Measurements from ENCODE around the gene GRIK2.

GRIK2 gene

GRCh38 chr6:101980924-101981323 lies 587.4 kb downstream of the GRIK2 start:
- H3K4me3 ChIP-seq (ENCODE audit: low read depth, low read length), result no peak overlapping the region
- TF ChIP-seq, protein P1, sequence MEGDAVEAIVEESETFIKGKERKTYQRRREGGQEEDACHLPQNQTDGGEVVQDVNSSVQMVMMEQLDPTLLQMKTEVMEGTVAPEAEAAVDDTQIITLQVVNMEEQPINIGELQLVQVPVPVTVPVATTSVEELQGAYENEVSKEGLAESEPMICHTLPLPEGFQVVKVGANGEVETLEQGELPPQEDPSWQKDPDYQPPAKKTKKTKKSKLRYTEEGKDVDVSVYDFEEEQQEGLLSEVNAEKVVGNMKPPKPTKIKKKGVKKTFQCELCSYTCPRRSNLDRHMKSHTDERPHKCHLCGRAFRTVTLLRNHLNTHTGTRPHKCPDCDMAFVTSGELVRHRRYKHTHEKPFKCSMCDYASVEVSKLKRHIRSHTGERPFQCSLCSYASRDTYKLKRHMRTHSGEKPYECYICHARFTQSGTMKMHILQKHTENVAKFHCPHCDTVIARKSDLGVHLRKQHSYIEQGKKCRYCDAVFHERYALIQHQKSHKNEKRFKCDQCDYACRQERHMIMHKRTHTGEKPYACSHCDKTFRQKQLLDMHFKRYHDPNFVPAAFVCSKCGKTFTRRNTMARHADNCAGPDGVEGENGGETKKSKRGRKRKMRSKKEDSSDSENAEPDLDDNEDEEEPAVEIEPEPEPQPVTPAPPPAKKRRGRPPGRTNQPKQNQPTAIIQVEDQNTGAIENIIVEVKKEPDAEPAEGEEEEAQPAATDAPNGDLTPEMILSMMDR (IDR thresholded peaks at IDR 0.05; ENCODE audit: control insufficient read depth, extremely low read depth, insufficient read depth), result no peak
- DNase-seq (ENCODE audit: low read depth), result no peak

DNA sequence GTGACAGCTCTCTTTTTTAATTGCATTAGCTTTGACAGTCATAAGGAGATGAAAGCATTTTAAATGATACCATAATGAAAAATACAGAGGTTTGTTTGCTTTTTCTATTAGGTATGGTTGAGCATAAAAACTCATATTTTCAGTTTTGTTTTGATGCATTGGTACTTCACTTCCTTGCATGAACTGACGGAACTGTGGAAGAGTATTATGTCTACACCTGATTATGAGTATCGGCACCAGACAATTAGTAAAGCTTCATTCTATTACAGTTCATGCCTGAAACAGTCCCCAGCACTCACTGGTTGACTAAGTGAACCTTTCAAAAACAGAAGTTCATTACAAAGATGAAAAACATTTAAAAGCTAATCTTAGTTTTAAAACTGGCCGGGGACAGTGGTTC lies 593.0 kb downstream of the GRIK2 start:
- TF ChIP-seq, protein P1 (IDR thresholded peaks at IDR 0.05; ENCODE audit: control insufficient read depth, extremely low read depth, insufficient read depth), result no peak
- no peak for DNase-seq (ENCODE audit: low read depth)
- no peak overlapping the region for H3K4me3 ChIP-seq (ENCODE audit: low read depth, low read length)

GRCh38 chr6:101992286-101992685 lies 598.8 kb downstream of the GRIK2 start:
- no peak for DNase-seq (ENCODE audit: low read depth)
- no peak overlapping the region for H3K4me3 ChIP-seq (ENCODE audit: low read depth, low read length)
- TF ChIP-seq, protein P1 (IDR thresholded peaks at IDR 0.05; ENCODE audit: control insufficient read depth, extremely low read depth, insufficient read depth), result no peak

- no peak overlapping the region for H3K4me3 ChIP-seq (ENCODE audit: low read depth, low read length)
- no peak for DNase-seq (ENCODE audit: low read depth)
- TF ChIP-seq, protein P1 (IDR thresholded peaks at IDR 0.05; ENCODE audit: control insufficient read depth, extremely low read depth, insufficient read depth), result no peak
These were observed 601.0 kb downstream of the GRIK2 start for GRCh38 chr6:101994521-101994920.

DNA sequence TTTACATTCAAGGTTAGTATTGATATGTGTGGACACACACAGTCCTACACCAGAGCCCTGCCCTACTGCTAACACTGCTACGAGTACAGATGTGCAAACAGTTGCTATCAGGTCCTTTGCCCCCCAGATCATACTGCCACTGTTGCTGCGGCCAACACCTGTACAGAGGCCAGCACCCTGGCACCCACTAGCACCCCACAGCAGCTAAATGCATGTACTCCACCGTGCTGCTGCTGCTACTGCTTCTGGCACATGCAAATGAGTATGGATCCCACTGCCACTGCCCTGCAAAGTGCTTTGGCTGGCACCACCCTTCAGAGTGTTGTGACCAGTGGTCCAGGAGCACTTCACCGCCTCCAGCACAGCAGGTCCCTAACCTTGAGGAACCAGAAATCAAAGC lies 621.9 kb downstream of the GRIK2 start:
- TF ChIP-seq, protein P1 (IDR thresholded peaks at IDR 0.05; ENCODE audit: control insufficient read depth, extremely low read depth, insufficient read depth), result no peak
- no peak for DNase-seq (ENCODE audit: low read depth)

DNA sequence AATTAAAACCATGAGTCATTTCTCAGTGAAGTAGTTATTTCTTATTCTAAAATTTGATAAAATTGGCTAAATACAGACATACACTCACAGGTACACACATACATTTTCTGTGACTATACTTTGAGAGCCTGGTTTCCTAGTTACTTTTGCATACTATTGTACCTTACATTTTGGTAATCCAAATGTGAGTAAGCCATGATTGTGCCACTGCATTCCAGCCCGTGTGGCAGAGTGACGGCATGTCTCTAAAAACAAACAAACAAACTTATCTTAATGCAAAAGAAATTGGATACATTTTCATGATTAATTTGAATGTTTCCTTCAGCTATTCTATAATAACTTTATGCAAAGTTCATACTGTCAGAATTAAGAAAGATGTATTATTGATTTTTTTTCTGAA lies 628.8 kb downstream of the GRIK2 start:
- H3K4me3 ChIP-seq (ENCODE audit: low read depth, low read length), result no peak overlapping the region
- TF ChIP-seq, protein P1 (IDR thresholded peaks at IDR 0.05; ENCODE audit: control insufficient read depth, extremely low read depth, insufficient read depth), result no peak
- DNase-seq (ENCODE audit: low read depth), result no peak

More for the DNA sequence above, 621.9 kb downstream of the GRIK2 start:
- no peak overlapping the region for H3K4me3 ChIP-seq (ENCODE audit: low read depth, low read length)

DNA sequence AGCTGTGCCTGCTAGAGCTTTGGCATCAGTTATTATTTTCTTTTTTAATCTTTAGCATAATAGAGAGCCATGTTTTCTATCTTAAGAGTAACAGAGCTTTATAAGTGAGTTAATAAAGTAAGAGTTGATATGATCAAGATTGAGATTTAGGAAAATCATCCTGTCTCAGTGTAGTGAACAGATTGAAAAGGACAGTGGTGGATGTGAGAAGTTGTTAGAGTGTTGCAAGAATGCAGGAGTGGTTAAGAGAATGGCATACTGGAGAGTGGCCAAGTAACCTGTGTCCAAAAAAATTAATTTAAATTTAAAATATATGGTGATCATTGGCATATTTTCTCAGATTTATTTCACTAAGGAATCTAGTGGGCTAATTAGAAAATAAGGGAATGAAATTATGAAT lies 629.3 kb downstream of the GRIK2 start:
- DNase-seq (ENCODE audit: low read depth), result no peak
- TF ChIP-seq, protein P1 (IDR thresholded peaks at IDR 0.05; ENCODE audit: control insufficient read depth, extremely low read depth, insufficient read depth), result no peak
- no peak overlapping the region for H3K4me3 ChIP-seq (ENCODE audit: low read depth, low read length)

All from LNCaP clone FGC (cell line).